ENCODE results near the gene ZC3H15.
"Not testable (repeated sequence)": the region's sequence is repeated elsewhere in the genome, so short reads cannot be mapped to it uniquely, and the experiment has no call there.

The ZC3H15 gene

DNA sequence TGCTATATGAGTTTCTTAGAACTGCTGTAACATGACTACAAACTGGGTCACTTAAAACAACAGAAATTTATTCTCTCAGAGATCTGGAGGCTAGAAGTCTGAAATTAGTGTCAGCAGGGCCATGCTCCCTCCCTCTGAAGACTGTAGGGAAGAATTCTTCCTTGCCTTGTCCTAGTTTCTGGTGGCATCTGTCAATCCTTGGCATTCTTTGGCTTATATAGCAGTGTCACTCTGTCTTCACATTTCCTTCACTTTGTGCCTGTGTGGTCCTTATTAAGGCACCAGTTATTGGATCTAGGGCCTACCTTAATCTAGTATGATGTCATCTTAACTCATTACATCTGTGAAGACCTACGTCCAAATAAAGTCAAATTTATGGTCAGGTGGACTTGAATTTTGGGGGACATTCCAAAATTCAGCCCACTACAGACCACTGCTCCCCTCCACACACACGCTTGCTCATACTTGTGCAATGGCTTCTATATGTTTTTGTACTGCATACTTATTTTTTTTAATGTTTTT is 7.6 kb downstream of the ZC3H15 start:
- DNase-seq (ENCODE audit: low read depth, low spot score), result no peak

DNA sequence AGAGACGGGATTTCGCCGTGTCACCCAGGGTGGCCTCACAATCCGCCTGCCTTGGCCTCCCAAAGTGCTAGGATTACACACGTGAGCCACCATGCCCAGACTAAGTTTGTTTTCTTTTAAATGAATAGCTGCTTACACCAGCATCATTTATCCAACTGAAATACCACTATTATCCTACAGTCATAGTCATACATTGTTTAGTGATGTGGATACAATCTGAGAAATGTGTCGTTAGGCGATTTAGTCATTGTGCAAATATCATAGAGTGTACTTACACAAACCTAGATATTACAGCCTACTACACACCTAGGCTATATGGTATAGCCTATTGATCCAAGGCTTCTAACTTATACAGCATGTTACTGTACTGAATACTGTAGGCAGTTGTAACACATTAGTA is 10.3 kb downstream of the ZC3H15 start:
- no peak for DNase-seq (ENCODE audit: low read depth, low spot score)

DNA sequence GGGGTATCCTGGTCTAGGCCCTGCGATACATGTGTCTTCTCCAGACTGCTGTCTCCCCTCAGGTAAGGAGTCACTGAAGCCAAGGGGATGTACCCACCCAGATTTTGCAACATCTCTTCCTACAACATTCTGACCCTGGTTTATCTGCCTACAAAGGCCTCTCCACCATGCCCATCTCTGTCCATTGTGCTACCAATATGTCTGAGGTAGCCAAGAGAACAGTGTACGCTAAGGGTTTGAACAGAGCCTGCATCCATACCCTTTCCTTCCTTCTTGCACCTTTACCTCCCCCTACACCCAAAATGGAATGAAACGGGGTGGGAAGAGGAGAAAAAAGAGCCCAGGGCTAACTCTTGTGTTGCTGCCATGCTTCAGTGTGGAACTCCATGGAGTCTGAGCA is 11.9 kb downstream of the ZC3H15 start:
- DNase-seq (ENCODE audit: low read depth, low spot score), result no peak

DNA sequence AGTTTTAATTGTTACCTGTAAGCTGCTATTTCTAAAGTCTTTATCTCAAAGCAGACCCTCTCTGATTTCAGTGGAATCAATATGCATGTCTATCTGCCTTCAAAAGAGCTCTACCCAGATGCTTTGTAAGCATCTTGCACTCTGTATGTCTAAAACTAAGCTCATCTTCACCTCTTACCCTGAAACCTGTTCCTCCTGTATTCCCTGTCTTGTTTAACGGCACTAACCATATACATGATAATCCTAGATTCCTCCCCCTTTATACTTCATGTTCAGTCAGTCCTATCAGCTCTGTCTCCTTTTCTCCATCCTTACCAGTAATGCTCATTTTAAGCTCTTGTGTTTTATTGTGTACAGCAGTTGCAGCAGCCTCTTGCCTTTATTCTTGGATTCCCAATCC is 12.8 kb downstream of the ZC3H15 start:
- DNase-seq (ENCODE audit: low read depth, low spot score), result no peak

DNA sequence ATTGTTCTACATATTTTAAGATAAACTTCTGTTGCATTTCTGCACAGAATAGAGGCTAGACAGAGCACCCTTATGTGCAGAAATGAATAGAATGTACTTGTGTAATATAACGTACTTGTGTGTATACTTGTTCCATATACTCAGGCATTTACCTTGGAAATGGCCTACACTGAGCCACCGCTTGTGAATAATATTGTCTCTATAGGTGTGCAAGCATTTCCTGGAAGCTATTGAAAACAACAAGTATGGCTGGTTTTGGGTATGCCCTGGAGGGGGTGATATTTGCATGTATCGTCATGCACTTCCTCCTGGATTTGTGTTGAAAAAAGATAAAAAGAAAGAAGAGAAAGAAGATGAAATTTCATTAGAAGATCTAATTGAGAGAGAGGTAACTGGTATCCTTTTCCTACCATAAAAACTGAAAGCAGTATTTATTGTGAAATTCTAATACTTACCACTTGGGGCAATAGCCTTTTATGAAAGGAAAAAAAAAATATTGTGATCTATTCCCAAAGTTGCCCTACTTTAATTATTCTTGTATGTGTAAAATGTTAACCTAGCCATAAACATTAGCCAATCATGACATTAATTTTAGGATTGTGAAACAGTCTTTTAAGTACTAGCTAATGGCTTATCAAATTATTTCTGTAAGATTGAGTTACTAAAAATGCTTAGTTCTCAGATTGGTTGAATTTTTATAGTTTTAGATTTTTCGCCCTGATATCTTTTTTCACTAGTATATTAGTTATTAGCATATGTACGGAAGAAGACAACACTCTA is 18.0 kb downstream of the ZC3H15 start:
- no peak for DNase-seq (ENCODE audit: low read depth, low spot score)

DNA sequence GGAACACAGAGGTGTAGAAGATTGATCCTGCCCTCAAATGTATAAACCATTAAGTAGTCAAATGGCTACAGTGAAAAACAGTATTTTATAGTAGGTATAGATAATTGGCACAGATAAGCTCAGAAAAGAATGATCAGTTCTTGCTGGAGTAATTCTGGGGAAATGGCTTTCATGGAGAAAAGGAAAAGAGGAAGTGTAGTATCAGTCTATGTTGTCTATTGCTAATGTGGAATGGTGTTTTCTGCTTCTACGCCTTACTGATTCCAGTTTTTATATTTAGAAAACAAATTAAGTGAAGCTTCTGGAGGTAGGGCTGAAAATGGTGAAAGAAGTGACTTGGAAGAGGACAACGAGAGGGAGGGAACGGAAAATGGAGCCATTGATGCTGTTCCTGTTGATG is 22.2 kb downstream of the ZC3H15 start:
- DNase-seq (ENCODE audit: low read depth, low spot score), result no peak

DNA sequence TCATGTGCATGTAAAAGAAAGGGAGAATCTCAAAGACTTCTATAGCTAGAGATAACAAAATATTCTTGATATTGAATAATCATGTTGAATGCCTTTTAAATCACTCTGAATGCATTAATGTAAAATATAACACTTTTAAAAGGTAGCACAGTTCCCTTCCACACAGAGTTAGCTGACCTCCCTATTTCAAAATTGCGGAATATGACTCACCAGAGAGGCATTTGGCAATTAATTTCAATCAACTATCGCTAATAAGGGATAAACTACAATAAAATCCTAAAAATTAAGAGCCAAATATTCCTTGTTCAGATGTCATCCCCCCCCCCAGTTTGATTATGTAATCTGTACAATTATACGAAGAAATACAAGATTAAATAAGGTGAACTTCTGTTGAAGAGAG is 29.3 kb downstream of the ZC3H15 start:
- no peak for DNase-seq (ENCODE audit: low read depth, low spot score)

DNA sequence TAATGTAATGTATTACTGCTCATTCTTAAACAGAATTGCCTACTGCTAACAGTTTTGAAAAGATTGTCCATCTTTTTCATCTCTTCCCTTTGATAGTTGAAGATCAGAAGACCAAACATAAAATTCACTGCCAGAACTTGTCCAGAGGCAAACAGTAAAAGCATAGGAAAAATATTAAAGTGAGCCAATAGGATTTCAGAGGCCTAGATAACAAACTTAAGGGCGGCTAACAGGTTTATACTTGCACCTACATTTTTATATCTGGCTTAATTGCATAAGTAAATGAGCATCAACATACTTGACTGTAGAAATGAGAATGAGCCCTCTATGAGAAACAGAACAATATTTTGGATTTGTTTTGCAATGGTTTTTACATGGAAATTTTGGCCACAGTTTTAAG is 30.3 kb downstream of the ZC3H15 start:
- DNase-seq (ENCODE audit: low read depth, low spot score), result no peak

DNA sequence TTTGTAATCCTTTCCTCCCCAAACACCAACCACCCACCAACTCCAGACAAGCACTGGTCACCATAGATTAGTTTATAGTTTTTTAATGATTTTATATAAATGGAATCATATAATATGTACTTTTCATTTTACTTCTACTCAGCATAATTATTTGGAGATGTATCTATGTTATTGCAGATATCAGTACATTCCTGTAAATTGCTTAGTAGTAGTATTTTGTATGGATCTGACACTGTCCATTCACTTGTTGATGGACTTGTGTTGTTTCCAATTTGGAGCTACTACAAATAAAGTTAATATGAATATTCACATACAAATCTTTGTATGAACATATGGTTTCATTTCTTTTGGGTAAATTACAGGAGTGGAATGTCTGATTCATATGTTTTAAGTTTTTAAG is 31.0 kb downstream of the ZC3H15 start:
- DNase-seq (ENCODE audit: low read depth, low spot score), result no peak

DNA sequence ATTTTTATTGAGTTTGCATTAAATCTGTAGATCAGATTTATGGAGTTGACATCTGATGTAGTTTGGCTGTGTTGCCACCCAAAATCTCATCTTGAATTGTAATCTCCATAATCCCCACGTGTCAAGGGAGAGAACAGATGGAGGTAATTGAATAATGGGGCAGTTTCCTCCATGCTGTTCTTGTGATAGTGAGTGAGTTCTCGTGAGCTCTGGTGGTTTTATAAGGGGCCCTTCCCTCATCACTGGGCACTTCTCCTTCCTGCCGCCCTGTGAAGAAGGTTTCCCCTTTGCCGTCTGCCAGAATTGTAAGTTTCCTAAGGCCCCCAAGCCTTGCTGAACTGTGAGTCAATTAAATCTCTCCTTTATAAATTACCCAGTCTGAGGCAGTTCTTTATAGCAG is 32.2 kb downstream of the ZC3H15 start:
- no peak for DNase-seq (ENCODE audit: low read depth, low spot score)

DNA sequence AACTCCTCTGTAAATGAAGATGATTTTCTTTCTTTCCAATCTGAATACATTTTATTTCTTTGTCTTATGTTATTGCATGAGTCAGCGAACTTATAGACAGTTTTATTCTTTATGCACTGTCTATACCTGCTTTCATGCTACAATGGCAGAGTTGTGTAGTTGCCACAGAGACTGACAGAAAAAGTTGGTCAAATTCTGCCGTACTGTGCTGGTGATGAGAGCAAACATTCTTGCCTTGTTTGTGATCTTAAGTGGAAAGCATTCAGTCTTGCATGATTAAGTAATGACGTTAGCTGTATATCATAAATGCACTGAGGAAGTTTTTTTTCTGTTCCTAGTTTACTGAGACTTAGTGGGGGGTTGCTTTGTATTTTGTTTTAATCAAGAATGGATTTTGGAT is 32.9 kb downstream of the ZC3H15 start:
- DNase-seq (ENCODE audit: low read depth, low spot score), result no peak

DNA sequence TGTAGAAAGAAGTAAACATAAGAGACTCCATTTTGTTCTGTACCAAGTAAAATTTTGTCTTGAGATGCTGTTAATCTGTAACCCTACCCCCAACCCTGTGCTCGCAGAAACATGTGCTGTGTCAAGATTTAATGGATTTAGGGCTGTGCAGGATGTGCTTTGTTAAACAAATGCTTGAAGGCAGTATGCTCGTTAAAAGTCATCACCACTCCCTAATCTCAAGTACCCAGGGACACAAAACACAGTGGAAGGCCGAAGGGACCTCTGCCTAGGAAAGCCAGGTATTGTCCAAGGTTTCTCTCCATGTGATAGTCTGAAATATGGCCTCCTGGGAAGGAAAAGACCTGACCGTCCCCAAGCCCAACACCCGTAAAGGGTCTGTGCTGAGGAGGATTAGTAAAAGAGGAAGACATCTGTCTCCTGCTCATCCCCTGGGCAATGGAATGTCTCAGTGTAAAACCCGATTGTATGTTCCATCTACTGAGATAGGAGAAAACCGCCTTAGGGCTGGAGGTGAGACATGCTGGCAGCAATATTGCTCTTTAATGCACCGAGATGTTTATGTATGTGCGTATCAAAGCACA is 35.6 kb downstream of the ZC3H15 start:
- DNase-seq (ENCODE audit: low read depth, low spot score), result not testable (repeated sequence)

DNA sequence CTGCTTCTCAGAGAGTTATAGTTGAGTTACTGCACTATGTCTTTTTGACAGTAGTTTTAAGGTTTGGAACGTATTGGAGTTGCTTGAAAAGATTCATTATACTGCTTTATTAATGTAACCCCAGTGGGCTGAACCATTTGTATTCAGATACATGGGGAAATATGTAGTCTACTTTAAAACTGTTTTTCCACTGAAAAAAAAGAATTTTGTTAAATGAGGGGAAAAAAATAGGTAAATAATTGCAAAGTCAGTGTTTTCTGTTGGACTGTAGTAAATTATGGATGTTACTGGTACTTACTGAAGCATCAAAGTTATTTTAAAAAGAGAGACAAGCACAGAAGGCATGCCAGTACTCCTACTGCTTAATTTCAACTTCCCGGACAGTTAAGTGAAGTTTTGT is 36.4 kb downstream of the ZC3H15 start:
- DNase-seq (ENCODE audit: low read depth, low spot score), result no peak

DNA sequence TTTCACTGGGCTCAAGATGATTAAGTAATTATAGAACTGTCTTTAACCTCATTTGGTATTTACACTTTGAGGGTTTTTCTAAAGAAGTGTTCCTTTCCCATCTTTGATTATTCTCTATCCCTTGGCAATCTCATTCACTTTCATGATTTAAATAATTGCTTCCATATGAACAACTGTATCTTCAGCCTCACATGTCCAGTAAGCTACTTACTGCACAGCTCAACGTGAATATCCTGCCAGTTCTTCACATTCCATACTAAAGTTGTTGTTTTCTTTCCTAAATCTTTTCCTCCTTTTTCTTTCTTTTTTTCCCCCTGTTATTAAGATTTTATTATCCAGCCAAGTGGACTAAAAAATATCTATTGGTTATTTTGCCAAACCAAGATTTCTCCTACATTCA is 37.7 kb downstream of the ZC3H15 start:
- no peak for DNase-seq (ENCODE audit: low read depth, low spot score)

DNA sequence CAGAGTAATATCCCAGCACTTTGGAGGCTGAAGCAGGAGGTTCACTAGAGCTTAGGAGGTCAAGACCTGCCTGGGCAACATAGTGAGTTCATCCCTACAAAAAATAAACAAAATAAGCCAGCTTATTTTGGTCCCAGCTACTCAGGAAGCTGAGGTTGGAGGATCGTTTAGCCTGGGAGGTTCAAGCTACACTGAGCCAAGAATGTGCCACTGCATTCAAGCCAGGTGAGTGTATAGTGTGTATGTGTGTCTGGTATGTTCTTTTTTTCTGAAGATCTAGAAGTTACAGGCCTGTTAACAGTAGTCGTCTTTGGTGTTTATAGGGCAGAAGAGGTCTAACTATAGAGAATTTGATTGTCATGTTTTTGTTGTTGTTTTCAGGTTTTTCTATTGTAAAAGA is 40.2 kb downstream of the ZC3H15 start:
- DNase-seq (ENCODE audit: low read depth, low spot score), result no peak

DNA sequence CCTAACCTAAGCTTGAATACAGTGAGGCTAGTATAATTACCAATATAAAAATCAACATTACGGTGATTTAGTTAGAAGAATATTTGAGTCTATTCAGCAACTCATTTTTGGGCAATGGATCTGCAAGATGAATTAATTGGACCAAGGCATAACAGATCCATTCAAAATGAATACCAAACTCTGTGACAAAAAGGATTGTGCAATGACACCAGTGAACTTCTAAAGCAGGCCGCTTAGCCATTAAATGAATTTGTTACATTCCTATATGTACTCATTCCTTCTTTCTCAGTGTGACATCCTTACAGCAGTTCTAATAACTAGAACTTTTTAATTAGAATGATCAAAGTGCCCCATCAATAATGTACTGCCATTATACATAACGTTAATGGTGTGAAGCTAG is 44.3 kb downstream of the ZC3H15 start:
- DNase-seq (ENCODE audit: low read depth, low spot score), result no peak

DNA sequence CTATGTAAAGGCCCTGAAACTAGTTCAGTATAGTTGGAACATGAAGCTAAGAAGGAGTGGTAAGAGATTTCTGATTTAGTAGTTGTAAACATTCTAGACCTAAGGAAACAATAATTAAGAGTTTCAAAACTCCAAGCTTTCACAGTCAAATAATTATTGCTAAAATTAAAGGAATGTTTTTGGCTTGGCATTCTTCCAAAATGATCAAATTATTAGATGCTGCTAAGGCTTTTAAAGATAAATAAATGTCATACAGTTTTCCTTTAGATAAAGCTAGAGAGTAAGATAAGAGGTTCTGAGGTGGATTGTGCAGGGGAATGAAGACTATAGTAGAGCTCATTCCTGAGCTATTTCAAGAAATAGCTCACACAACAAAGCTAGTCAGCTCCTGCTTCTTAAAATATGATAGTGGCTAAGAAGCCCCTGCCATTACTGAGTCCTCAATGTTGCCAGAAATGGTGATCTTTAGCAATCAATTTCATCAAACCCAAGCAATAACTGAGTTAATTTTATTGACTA is 45.3 kb downstream of the ZC3H15 start:
- no peak for DNase-seq (ENCODE audit: low read depth, low spot score)

DNA sequence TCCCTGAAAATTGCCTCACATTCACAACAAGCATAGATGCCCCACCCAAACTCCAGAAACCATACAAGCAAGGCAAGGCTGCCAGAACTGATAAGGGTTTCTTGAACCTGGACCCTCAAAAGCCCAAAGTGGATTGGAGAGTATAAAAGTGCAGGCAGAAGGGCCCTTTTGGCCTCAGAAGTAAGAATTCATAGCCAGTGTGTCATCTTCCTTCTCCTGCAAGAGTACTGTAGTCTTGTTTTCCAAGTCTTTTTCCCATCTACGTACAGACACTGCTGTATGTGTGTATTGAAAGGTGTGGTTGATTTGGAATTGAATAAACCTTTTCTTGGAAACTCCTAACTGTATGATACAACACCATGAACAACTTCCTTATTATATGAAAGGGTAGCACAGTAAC is 46.8 kb downstream of the ZC3H15 start:
- no peak for DNase-seq (ENCODE audit: low read depth, low spot score)

DNA sequence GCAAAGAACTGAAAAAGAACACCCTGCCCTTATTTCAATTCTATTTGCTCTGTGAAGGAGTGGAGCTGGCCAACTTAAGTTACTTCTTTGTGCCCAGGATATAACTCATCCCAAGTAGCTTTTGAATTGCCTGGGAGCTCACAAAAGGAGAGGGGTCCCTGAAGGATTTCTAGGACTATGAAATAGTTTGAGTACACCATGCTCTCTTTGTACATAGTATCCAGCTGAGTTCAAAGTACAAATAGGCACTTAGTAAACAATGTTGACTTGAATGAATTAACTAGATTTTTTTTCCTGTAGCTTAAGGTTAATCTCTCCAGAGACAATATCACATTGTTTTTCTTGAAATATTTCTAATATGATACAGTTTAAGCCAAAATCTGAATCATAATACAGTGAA is 47.7 kb downstream of the ZC3H15 start:
- no peak for DNase-seq (ENCODE audit: low read depth, low spot score)

DNA sequence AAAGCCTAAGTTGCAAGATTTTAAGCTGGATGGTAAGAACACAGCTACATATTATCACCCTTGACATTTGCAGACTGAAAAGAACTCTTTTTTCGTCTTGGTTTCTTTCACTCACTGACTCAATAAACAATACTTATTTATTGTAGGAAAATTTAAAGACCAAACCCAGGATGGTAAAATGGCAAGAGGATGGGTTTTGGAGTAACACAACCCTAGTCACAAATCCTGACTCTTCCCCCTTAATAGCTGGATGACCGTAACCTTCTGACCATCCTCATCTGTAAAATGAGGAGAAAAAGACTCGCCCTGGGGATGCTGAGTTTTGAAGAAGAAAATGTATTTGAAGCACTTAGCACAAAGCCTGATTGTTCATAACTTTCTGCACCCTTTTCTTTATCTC is 48.3 kb downstream of the ZC3H15 start:
- DNase-seq (ENCODE audit: low read depth, low spot score), result no peak

DNA sequence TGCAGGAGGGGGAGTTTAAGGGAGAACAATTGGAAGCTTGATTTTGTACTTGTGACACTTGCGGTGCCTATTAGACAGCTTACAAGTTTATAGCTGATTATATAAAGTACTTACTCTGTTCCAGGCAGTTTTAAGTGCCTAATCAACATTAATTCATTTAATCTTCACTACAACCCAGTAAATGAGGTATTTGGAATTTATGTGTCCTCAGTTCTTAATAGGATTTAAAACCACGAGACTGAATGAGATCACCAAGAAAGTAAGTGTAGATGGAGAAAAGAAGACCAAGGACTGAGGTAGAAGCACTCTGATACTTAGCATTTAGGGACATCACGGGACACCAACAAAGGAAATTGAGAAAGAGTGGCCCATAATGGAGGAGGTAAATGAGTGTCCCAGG is 49.8 kb downstream of the ZC3H15 start:
- DNase-seq (ENCODE audit: low read depth, low spot score), result no peak

DNA sequence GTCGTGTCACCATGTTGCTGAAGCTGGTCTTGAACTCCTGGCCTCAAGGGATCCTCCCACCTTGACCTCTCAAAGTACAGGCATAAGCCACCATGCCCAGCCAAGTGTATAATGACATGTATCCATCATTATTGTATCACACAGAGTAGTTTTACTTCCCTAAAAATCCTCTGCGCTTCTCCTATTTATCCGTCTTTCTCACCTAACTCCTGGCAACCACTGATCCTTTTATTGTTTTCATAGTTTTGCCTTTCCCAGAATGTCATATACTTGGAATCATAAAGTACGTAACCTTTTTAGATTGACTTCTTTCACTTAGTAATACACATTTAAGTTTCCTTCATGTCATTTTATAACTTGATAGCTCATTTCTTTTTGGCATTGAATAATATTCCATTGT is 51.0 kb downstream of the ZC3H15 start:
- DNase-seq (ENCODE audit: low read depth, low spot score), result no peak

DNA sequence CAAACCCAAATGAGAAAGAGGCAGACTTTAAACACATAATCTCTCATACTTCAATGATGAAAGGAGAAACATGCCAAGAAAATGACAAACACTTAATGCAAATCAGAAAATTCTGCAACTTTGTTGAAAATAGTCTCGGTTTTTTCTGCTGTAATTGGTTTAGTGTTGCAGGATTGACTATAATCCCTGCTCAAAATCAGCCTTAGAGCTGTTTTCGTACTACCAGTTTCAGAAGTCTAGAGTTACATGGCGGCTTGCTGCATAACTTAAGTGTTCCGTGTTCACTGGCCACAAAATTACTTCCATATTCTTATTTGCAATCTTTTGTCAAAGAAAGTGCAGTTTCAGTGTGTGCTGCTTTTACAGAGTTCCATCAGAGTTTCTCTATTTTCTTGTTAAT is 54.9 kb downstream of the ZC3H15 start:
- DNase-seq (ENCODE audit: low read depth, low spot score), result no peak
